ENCODE results near the gene PCYT2.

GRCh38 chr17:81954131-81955057 lies 43.2 kb upstream of the PCYT2 start:
- TF ChIP-seq CTCF (optimal IDR thresholded peaks at IDR 0.05 in 1 of 3, IDR thresholded peaks at IDR 0.05 in 1 of 3, conservative IDR thresholded peaks at IDR 0.05 in 1 of 3; ENCODE audit: extremely low read depth in 1 of 3, insufficient read depth in 2 of 3, low read length in 3 of 3), result no peak
- TF ChIP-seq EZH2 (IDR thresholded peaks at IDR 0.05; ENCODE audit: low read length), result no peak

Data from keratinocyte (primary cell).